OCI-LY7 (cell line): ENCODE results near the gene STIM1. TPM values are rescaled to one million over a fixed set of nuclear protein-coding genes. Genes with fewer than 3 reads are reported as not detected.

ENCODE experiments used
- BruUV-seq: library from RNA; stranded (reverse); fragments of 400-500 nt; replicated peaks from 2 replicates; lab custom pipeline; 2021; lab: Mats Ljungman, UMichigan
- CTCF ChIA-PET: fragments of 300-600 bp; sonication (Branson Sonifier 250); formaldehyde crosslinking; loops from one replicate; lab custom pipeline; 2022; ENCODE audit warnings: antibody characterized with exemption; ENCODE audit not compliant: unreplicated experiment; lab: Charles Lee
- POLR2A ChIA-PET: fragments of 300-600 bp; sonication (Branson Sonifier 250); formaldehyde crosslinking; loops from one replicate; lab custom pipeline; 2022; ENCODE audit warnings: antibody characterized with exemption; lab: Charles Lee
- DNase-seq: peaks from one replicate; pipeline ENCODE4 v3.0.0-alpha.2; 2015; ENCODE audit warnings: low spot score
- H2AFZ ChIP-seq: fragments of 200-600 bp; sonication (generic), shearing (Covaris generic); 2 replicates; pipeline ENCODE4 v1.6.1; 2014; ENCODE audit warnings: mild to moderate bottlenecking, antibody characterized with exemption, low read length, moderate library complexity
- H3K27ac ChIP-seq: fragments of 200-600 bp; sonication (generic); 2 replicates; pipeline ENCODE4 v1.5.1; 2014; ENCODE audit warnings: mixed run types, low read depth, mild to moderate bottlenecking, moderate library complexity, low read length, inconsistent platforms; ENCODE audit not compliant: poor library complexity, severe bottlenecking
- H3K36me3 ChIP-seq: fragments of 200-600 bp; sonication (generic); 2 replicates; pipeline ENCODE4 v1.6.1; 2014; ENCODE audit warnings: mild to moderate bottlenecking, antibody characterized with exemption, low read length, moderate library complexity, mixed read lengths; ENCODE audit not compliant: insufficient read depth
- H3K4me1 ChIP-seq: fragments of 200-600 bp; sonication (generic); 2 replicates; pipeline ENCODE4 v1.5.1; 2014; ENCODE audit warnings: mild to moderate bottlenecking, low read length; ENCODE audit not compliant: insufficient read depth, poor library complexity, severe bottlenecking
- H3K4me2 ChIP-seq: fragments of 200-600 bp; sonication (generic); 2 replicates; pipeline ENCODE4 v1.6.1; 2014; ENCODE audit warnings: mild to moderate bottlenecking, low read length
- H3K4me3 ChIP-seq: fragments of 200-600 bp; sonication (generic); 2 replicates; pipeline ENCODE4 v1.5.1; 2014; ENCODE audit warnings: mild to moderate bottlenecking, low read depth, low read length; ENCODE audit not compliant: poor library complexity, severe bottlenecking
- H3K79me2 ChIP-seq: fragments of 200-600 bp; sonication (generic); 2 replicates; pipeline ENCODE4 v1.6.1; 2016; ENCODE audit warnings: low read depth, mild to moderate bottlenecking, low read length, moderate library complexity, mixed read lengths; ENCODE audit not compliant: insufficient read depth
- H3K9me2 ChIP-seq: fragments of 200-600 bp; sonication (generic); 2 replicates; pipeline ENCODE4 v1.6.1; 2016; ENCODE audit warnings: mild to moderate bottlenecking, low read length, mixed read lengths; ENCODE audit not compliant: insufficient read depth
- H3K9me3 ChIP-seq: fragments of 200-600 bp; sonication (generic); 2 replicates; pipeline ENCODE4 v1.6.1; 2014; ENCODE audit warnings: mild to moderate bottlenecking, mixed run types, low read length, mixed read lengths
- H4K20me1 ChIP-seq: fragments of 200-600 bp; sonication (generic); 2 replicates; pipeline ENCODE4 v1.6.1; 2014; ENCODE audit warnings: mild to moderate bottlenecking, antibody characterized with exemption, low read length, moderate library complexity, mixed read lengths; ENCODE audit not compliant: insufficient read depth
- EZH2phosphoT487 ChIP-seq: fragments of 200-600 bp; sonication (generic); IDR thresholded peaks from 2 replicates; pipeline ENCODE4 v1.6.1; 2018; ENCODE audit warnings: low read depth, borderline replicate concordance, mild to moderate bottlenecking, mixed run types, antibody characterized with exemption, low read length, moderate library complexity, mixed read lengths
- intact Hi-C: fragments of 100-400 bp; cut with micrococcal nuclease; formaldehyde crosslinking; loops from one replicate; pipeline ENCODE4 v1.10.0; 2022; ENCODE audit not compliant: unreplicated experiment
- total RNA-seq, 2 experiments: library from RNA; depleted of rRNA in 1 of 2; stranded (reverse); fragments of >200 nt in 1 of 2; shearing (Covaris generic) in 1 of 2; gene quantifications; 2 replicates each; pipeline ENCODE4 v1.2.3, GENCODE V29; 2014 to 2022
- TF ChIP-seq, protein P1 (sequence below): fragments of 200-600 bp; sonication (generic); conservative IDR thresholded peaks from 2 replicates; pipeline ENCODE4 v1.5.1; 2014; ENCODE audit warnings: mild to moderate bottlenecking, antibody characterized with exemption, low read length, moderate library complexity, mixed read lengths

Gene STIM1
- total RNA-seq, 2 experiments from 2014 or later, result 21.0 to 49.1 TPM

DNA sequence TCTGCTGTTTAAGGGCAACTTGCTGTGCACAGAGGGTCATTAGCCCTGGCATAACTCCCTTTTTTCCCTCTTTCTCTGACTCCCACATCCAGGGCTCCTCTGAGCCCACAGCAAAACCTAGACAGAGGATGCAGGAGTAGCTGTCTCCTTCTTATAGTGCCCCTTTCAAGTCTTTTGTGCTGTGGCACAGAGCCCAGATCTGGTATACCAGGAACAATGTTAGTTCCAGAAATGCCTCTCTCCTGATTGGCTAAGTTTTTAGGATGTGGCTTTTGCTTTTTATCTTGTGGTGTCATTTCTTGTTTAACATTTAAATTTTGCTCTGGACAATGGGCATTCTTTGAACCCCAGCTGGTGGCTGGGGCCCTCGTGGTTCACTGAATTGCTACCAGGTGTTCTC is 213.5 kb downstream of the STIM1 start:
- H3K9me3 ChIP-seq, result no peaks in the 10 kb centered on the region
- H3K4me2 ChIP-seq, result peak overlapping the region; percentile 8; the same call in 1 of the 2 replicates
- ChIA-PET POLR2A (interaction anchor here (1.1 to 1.2 kb wide), 2 partner anchors 12 to 214 kb away, joined by 3 read pairs; no protein-coding TSS in a partner anchor), CTCF (interaction anchor here (1.8 kb wide), 1 partner anchor 215 kb away, joined by 7 read pairs; no protein-coding TSS in a partner anchor)
- no TSS peak for BruUV-seq
- H4K20me1 ChIP-seq, result no peaks in the 10 kb centered on the region
- H3K36me3 ChIP-seq, result no peaks in the 10 kb centered on the region; the same call in 1 of the 2 replicates
- no peak overlapping the region for H3K27ac ChIP-seq
- H3K9me2 ChIP-seq, result no peaks in the 10 kb centered on the region
- peak; percentile 25 for DNase-seq
- no peaks in the 10 kb centered on the region for H3K79me2 ChIP-seq
- H3K4me3 ChIP-seq, result no peak overlapping the region
- intact Hi-C loops, result no loop called here
- no peak for TF ChIP-seq EZH2phosphoT487
- TF ChIP-seq, protein P1, sequence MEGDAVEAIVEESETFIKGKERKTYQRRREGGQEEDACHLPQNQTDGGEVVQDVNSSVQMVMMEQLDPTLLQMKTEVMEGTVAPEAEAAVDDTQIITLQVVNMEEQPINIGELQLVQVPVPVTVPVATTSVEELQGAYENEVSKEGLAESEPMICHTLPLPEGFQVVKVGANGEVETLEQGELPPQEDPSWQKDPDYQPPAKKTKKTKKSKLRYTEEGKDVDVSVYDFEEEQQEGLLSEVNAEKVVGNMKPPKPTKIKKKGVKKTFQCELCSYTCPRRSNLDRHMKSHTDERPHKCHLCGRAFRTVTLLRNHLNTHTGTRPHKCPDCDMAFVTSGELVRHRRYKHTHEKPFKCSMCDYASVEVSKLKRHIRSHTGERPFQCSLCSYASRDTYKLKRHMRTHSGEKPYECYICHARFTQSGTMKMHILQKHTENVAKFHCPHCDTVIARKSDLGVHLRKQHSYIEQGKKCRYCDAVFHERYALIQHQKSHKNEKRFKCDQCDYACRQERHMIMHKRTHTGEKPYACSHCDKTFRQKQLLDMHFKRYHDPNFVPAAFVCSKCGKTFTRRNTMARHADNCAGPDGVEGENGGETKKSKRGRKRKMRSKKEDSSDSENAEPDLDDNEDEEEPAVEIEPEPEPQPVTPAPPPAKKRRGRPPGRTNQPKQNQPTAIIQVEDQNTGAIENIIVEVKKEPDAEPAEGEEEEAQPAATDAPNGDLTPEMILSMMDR, result no peak
- H3K4me1 ChIP-seq, result peaks cover 20% of the 10 kb centered on the region
- H2AFZ ChIP-seq, result no peak overlapping the region

GRCh38 chr11:4071325-4071724 is 215.9 kb downstream of the STIM1 start:
- Histone ChIP-seq H3K36me3 (peaks cover 5% of the 10 kb centered on the region; the same call in 1 of the 2 replicates), H3K4me3 (no peak overlapping the region), H3K79me2 (no peaks in the 10 kb centered on the region), H3K4me1 (peaks cover 20% of the 10 kb centered on the region), H3K4me2 (no peak overlapping the region), H3K27ac (no peak overlapping the region), H3K9me2 (no peaks in the 10 kb centered on the region), H2AFZ (no peak overlapping the region), H3K9me3 (no peaks in the 10 kb centered on the region), H4K20me1 (no peaks in the 10 kb centered on the region)
- BruUV-seq, result no TSS peak
- CTCF ChIA-PET, result interaction anchor here (2.5 to 3.3 kb wide), 2 partner anchors 217 to 222 kb away, joined by 32 to 36 read pairs; partner anchors contain the start of gene STIM1
- intact Hi-C loops, result loop anchor here (10.0 kb wide), 1 partner anchor 147 kb away; no protein-coding TSS in a partner anchor
- TF ChIP-seq EZH2phosphoT487, result no peak
- TF ChIP-seq, protein P1, result no peak
- DNase-seq, result no peak
- POLR2A ChIA-PET, result interaction anchor here (1.5 to 2.8 kb wide), 2 partner anchors 13 to 216 kb away, joined by 5 to 38 read pairs; partner anchors contain the start of gene STIM1

- Histone ChIP-seq H3K9me2 (no peaks in the 10 kb centered on the region), H2AFZ (no peak overlapping the region), H3K4me2 (no peak overlapping the region), H4K20me1 (no peaks in the 10 kb centered on the region), H3K4me3 (no peak overlapping the region), H3K79me2 (no peaks in the 10 kb centered on the region), H3K27ac (no peak overlapping the region), H3K4me1 (peaks cover 20% of the 10 kb centered on the region), H3K36me3 (peaks cover 5% of the 10 kb centered on the region; the same call in 1 of the 2 replicates), H3K9me3 (no peaks in the 10 kb centered on the region)
- TF ChIP-seq, protein P1, result no peak
- no peak for TF ChIP-seq EZH2phosphoT487
- ChIA-PET POLR2A (interaction anchor here (0.7 to 2.8 kb wide), 9 partner anchors 13 to 233 kb away, joined by 4 to 38 read pairs (median 6); partner anchors contain the start of genes RHOG, RRM1 and STIM1), CTCF (interaction anchor here (1.4 to 3.3 kb wide), 5 partner anchors 11 to 230 kb away, joined by 3 to 36 read pairs (median 5); partner anchors contain the start of gene STIM1)
- no TSS peak for BruUV-seq
- peak; percentile 15 for DNase-seq
- intact Hi-C loops, result loop anchor here (1.0 to 10.0 kb wide), 3 partner anchors 147 to 223 kb away; no protein-coding TSS in a partner anchor
Measured at GRCh38 chr11:4071914-4072313, 216.4 kb downstream of the STIM1 start.
